ENCODE measurements around the gene NTRK2.

GRCh38 chr9:84858364-84858763 lies 188.8 kb downstream of the NTRK2 start:
- no peak for TF ChIP-seq CTCF (IDR thresholded peaks at IDR 0.05)
- TF ChIP-seq POLR2A (IDR thresholded peaks at IDR 0.05): no peak
